Upper lobe of left lung (tissue), 6 donors: ENCODE measurements around the gene TM4SF1. TPM values are rescaled to one million over a fixed set of nuclear protein-coding genes. Genes with fewer than 3 reads are reported as not detected.
"Not testable (repeated sequence)": the region's sequence is repeated elsewhere in the genome, so short reads cannot be mapped to it uniquely, and the experiment has no call there.

Experiments
- ATAC-seq, 2 donors: fragments of 200-7000 bp; cut with Tn5 transposase; one replicate each; pipeline ENCODE4 v1.9.1; 2022; ENCODE audit warnings: mild to moderate bottlenecking in 2 of 2, moderate library complexity in 2 of 2; ENCODE audit not compliant: low FRiP score in 2 of 2
- DNase-seq, 2 donors: peaks; one replicate each; pipeline ENCODE4 v3.0.0-alpha.2; 2019 to 2020
- H3K27ac ChIP-seq, 4 donors: fragments of 200-600 bp; sonication (generic); one replicate each; pipeline ENCODE4 v1.5.1; 2016 to 2019
- H3K27me3 ChIP-seq, 4 donors: fragments of 200-600 bp; sonication (generic); one replicate each; pipeline ENCODE4 v1.5.1; 2017 to 2019
- H3K36me3 ChIP-seq, 4 donors: fragments of 200-600 bp; sonication (generic); one replicate each; pipeline ENCODE4 v1.5.1; 2016 to 2019
- H3K4me1 ChIP-seq, 4 donors: fragments of 200-600 bp; sonication (generic); one replicate each; pipeline ENCODE4 v1.5.1; 2018 to 2019
- H3K4me3 ChIP-seq, 4 donors: fragments of 200-600 bp; sonication (generic); one replicate each; pipeline ENCODE4 v1.5.1; 2017 to 2019; ENCODE audit warnings: mild to moderate bottlenecking in 2 of 4, moderate library complexity in 1 of 4
- H3K9me3 ChIP-seq, 4 donors: fragments of 200-600 bp; sonication (generic); one replicate each; pipeline ENCODE4 v1.5.1; 2018 to 2019
- EP300 ChIP-seq, 4 donors: sonication (generic); formaldehyde crosslinking; IDR thresholded peaks; one replicate each; pipeline ENCODE4 v1.5.1; 2017; ENCODE audit warnings: antibody characterized with exemption in 4 of 4, control low read depth in 2 of 4
- POLR2A ChIP-seq, 4 donors: fragments of 450-650 bp; IDR thresholded peaks; one replicate each; pipeline ENCODE4 v1.5.1; 2016 to 2017; ENCODE audit warnings: antibody characterized with exemption in 4 of 4, mild to moderate bottlenecking in 2 of 4
- POLR2AphosphoS5 ChIP-seq, 2 donors: sonication (generic); formaldehyde crosslinking; IDR thresholded peaks; one replicate each; pipeline ENCODE4 v1.5.1; 2017; ENCODE audit warnings: antibody characterized with exemption in 2 of 2
- WGBS, 2 donors: methylation state at CpG; one replicate each; pipeline ENCODE4 v1.1.5; 2017 to 2018; 5-methylcytosine and 5-hydroxymethylcytosine counted together
- total RNA-seq, 6 donors: library from RNA; depleted of rRNA in 4 of 6; stranded (reverse); fragments of >200 nt in 4 of 6; gene quantifications; one replicate each; pipeline versions ENCODE4 v1.1.0 to v1.2.1, GENCODE V29; 2016 to 2021
- TF ChIP-seq, protein P1 (sequence below), 6 experiments: fragments of 450-650 bp in 4 of 6; fragments of 200-600 bp in 2 of 6; sonication (generic) in 2 of 6; IDR thresholded peaks; one replicate each; pipeline ENCODE4 v1.5.1; 2016 to 2019; ENCODE audit warnings: antibody characterized with exemption in 6 of 6
- donor health status: DM: no; HTN: no; CAD: no; lungs with moderate emphysema.
- donor health status: DM: no; HTN: yes; CAD: no; lungs with severe emphysema.

TM4SF1 gene
- total RNA-seq, 6 donors from 2014 or later: 40.9 to 337 (median 197) TPM

DNA sequence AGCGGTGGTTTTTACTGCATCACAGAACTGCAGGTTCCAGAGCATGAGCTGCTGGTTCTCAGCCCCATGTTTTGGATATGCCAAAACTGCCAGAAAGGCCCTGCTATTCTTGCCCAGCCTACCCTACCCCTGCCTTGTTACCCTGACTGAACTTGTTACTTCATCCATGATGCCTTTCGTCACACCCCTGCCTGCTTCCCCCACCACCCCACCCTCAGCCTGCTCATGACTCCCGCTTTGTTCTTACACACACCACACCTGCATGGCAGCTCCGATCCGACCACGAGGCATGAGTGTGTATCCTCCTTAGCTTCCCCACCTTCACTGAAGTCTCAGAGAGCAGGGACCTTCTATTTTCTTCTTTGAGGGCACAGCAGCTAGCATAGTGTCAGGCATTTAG is 5.1 kb upstream of the TM4SF1 start:
- Histone ChIP-seq H3K27me3 (no peaks in the 10 kb centered on the region), H3K36me3 (no peaks in the 10 kb centered on the region), H3K9me3 (no peaks in the 10 kb centered on the region), H3K27ac (no peak overlapping the region), H3K4me3 (no peak overlapping the region), H3K4me1 (peaks cover 27 to 37% (median 33%) of the 10 kb centered on the region in 4 donors)
- ATAC-seq: no peak
- DNase-seq: no peak
- 90 to 92% methylated on average over 6 of the region's 6 CpGs for WGBS, 2 donors
- no peak for TF ChIP-seq POLR2A (IDR thresholded peaks at IDR 0.05)
- TF ChIP-seq, protein P1, sequence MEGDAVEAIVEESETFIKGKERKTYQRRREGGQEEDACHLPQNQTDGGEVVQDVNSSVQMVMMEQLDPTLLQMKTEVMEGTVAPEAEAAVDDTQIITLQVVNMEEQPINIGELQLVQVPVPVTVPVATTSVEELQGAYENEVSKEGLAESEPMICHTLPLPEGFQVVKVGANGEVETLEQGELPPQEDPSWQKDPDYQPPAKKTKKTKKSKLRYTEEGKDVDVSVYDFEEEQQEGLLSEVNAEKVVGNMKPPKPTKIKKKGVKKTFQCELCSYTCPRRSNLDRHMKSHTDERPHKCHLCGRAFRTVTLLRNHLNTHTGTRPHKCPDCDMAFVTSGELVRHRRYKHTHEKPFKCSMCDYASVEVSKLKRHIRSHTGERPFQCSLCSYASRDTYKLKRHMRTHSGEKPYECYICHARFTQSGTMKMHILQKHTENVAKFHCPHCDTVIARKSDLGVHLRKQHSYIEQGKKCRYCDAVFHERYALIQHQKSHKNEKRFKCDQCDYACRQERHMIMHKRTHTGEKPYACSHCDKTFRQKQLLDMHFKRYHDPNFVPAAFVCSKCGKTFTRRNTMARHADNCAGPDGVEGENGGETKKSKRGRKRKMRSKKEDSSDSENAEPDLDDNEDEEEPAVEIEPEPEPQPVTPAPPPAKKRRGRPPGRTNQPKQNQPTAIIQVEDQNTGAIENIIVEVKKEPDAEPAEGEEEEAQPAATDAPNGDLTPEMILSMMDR (IDR thresholded peaks at IDR 0.05): no peak
- no peak for TF ChIP-seq POLR2AphosphoS5 (IDR thresholded peaks at IDR 0.05)
- no peak for TF ChIP-seq EP300 (IDR thresholded peaks at IDR 0.05)

DNA sequence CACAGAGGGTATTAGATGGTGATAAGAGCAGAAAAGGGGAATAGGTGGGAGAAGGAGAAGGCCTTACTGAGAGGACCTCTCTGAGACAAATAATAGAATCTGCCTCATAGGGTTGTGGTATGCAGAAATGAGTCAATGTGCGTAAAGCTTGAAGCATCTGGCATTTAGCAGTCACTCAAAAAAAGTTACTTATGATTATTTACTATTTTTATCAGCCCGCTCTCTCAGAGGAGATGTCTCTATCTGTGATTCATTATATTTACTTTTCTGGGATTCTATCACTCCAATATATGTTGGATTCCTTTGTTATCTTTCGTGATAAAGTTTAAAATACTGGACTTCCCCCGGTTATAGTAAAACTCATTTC is 4.6 kb upstream of the TM4SF1 start:
- H3K9me3 ChIP-seq: no peaks in the 10 kb centered on the region
- DNase-seq: no peak
- no peak for TF ChIP-seq POLR2A (IDR thresholded peaks at IDR 0.05)
- no peak for TF ChIP-seq POLR2AphosphoS5 (IDR thresholded peaks at IDR 0.05)
- no peak for TF ChIP-seq EP300 (IDR thresholded peaks at IDR 0.05)
- TF ChIP-seq, protein P1 (IDR thresholded peaks at IDR 0.05): no peak
- WGBS, 2 donors: 75 to 82% methylated on average over 4 of the region's 4 CpGs
- H3K4me1 ChIP-seq: peaks cover 23 to 33% (median 29%) of the 10 kb centered on the region in 4 donors
- no peak for ATAC-seq
- H3K36me3 ChIP-seq: no peaks in the 10 kb centered on the region
- H3K4me3 ChIP-seq: no peak overlapping the region
- H3K27ac ChIP-seq: no peak overlapping the region
- H3K27me3 ChIP-seq: no peaks in the 10 kb centered on the region

DNA sequence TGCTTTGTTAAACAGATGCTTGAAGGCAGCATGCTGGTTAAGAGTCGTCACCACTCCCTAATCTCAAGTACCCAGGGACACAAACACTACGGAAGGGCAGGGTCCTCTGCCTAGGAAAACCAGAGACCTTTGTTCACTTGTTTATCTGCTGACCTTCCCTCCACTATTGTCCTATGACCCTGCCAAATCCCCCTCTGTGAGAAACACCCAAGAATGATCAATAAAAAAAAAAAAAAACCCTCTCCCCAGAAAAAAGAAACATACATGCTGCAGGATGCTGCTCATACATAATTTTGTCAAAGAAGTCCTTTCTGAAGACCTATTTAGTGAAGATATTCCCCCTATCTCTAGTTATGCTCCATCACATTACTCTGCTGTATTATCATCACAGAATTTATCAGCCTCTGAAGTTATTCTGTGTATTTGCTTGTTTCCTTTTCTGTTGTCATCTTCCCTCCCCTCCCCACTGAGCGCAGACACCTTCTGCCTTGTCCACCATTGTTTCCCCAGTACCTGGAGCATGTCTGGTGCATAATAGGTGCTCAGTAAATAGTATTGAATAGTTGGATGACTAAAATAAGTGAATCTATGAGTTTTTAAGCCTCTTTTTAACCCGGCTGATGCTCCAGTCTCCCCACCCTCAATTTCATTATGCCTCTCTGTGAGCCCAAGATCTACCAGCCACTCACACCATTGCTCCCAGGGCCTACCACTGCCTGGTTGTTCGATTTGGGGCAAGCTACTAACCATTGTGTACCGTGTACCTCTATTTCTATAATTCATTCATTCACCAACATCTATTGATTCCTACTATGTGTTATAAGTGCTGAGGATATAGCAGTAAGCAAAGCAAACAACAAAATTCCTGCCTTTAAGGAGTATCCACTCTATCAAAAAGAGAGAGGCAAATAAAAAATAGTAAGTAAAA is 4.0 kb upstream of the TM4SF1 start:
- H3K4me3 ChIP-seq: no peak overlapping the region
- H3K27me3 ChIP-seq: no peaks in the 10 kb centered on the region
- TF ChIP-seq EP300 (IDR thresholded peaks at IDR 0.05): no peak
- TF ChIP-seq POLR2AphosphoS5 (IDR thresholded peaks at IDR 0.05): no peak
- TF ChIP-seq, protein P1 (IDR thresholded peaks at IDR 0.05): no peak
- no peak for TF ChIP-seq POLR2A (IDR thresholded peaks at IDR 0.05)
- peak overlapping the region in 2 of 4 donors; percentile 16 to 18 for H3K27ac ChIP-seq
- no peaks in the 10 kb centered on the region for H3K9me3 ChIP-seq
- 66 to 77% methylated on average over 6 of the region's 6 CpGs for WGBS, 2 donors
- ATAC-seq: no peak
- no peak for DNase-seq
- no peaks in the 10 kb centered on the region for H3K36me3 ChIP-seq
- H3K4me1 ChIP-seq: peaks cover 19 to 28% (median 25%) of the 10 kb centered on the region in 4 donors

DNA sequence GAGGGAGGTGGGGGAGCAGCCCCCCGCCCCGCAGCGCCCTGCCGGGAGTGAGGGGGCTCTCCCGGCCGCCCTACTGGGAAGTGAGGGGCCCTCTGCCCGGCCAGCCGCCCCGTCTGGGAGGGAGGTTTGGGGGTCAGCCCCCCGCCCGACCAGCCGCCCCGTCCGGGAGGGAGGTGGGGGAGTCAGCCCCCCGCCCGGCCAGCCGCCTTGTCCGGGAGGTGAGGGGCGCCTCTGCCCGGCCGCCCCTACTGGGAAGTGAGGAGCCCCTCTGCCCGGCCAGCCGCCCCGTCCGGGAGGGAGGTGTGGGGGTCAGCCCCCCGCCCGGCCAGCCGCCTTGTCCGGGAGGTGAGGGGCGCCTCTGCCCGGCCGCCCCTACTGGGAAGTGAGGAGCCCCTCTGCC is 2.8 kb upstream of the TM4SF1 start:
- H3K36me3 ChIP-seq, H3K27me3 ChIP-seq, DNase-seq, H3K9me3 ChIP-seq, H3K4me3 ChIP-seq, ATAC-seq: not testable (repeated sequence)
- no CpG with 5 or more reads among the region's 32 CpGs for WGBS, 2 donors
- Histone ChIP-seq H3K27ac (peak overlapping the region in 1 of 4 donors; percentile 82), H3K4me1 (peaks cover 13 to 25% (median 19%) of the 10 kb centered on the region in 4 donors)

DNA sequence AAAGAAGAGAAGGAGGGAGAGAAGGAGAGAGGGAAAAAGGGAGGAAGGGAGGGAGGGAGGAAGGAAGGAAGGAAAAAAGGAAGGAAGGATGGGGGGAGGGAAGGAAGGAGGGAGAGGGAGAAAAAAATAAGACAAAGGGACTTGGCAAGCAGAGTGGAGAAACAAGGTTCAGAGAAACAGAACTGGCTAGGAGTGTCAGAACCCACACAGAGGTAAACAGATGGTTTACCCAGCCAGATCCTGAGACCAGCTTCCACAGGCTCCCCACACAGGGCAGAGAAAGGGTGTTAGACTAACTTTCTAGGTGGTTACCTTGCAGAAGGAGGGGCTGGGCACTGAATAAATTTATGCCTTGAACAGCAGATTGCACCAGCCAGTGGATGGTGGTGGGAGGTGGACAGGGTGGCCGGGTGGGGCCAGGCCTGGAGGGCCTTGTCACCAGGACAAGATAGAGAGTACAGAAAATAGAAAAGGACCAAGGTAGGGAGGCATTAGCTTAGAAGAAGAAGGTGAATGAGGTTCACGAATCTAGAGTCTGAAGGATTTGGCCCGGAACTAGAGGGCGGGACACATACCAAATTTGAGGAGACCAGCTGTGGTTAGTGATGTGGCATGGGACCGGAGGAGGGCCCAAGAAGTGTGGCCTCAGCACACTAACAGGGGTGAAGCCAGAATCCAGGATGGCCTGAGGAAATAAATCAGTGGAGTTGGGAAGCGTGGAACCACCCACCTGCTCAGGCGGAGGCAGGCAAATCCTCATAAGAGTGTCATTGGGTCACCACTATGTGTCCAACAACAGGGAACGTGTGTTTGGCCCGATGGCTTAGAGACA is 1.2 kb upstream of the TM4SF1 start:
- peak in 1 of 2 donors; percentile 22 for DNase-seq
- peak overlapping the region; percentile 82 to 87 (median 84) for H3K27ac ChIP-seq
- H3K27me3 ChIP-seq: no peaks in the 10 kb centered on the region
- 86 to 90% methylated on average over 8 to 9 of the region's 9 CpGs for WGBS, 2 donors
- H3K36me3 ChIP-seq: peaks cover 0 to 12% (median 0%) of the 10 kb centered on the region in 4 donors
- TF ChIP-seq EP300 (IDR thresholded peaks at IDR 0.05) (no peak), POLR2AphosphoS5 (IDR thresholded peaks at IDR 0.05) (no peak), POLR2A (IDR thresholded peaks at IDR 0.05) (no peak)
- TF ChIP-seq, protein P1 (IDR thresholded peaks at IDR 0.05): no peak
- H3K4me3 ChIP-seq: peak overlapping the region in 1 of 4 donors; percentile 54
- H3K9me3 ChIP-seq: no peaks in the 10 kb centered on the region
- peaks cover 26 to 36% (median 32%) of the 10 kb centered on the region in 4 donors for H3K4me1 ChIP-seq
- ATAC-seq: no peak
